IMR-90 (cell line): ENCODE measurements around the gene PIK3IP1.

Experiments used
- CTCF ChIP-seq: conservative IDR thresholded peaks from 2 replicates; pipeline ENCODE4 v1.5.1; 2012; ENCODE audit warnings: mild to moderate bottlenecking, low read depth, low read length, improper control_type of control experiment
- POLR2A ChIP-seq: IDR thresholded peaks from 2 replicates; pipeline ENCODE4 v1.6.1; 2012; ENCODE audit warnings: mild to moderate bottlenecking, low read depth, low read length
- TF ChIP-seq, protein P1 (sequence below): fragments of 150-350 bp; IDR thresholded peaks from 2 replicates; pipeline ENCODE4 v1.6.1; 2017; ENCODE audit warnings: mild to moderate bottlenecking, antibody characterized with exemption, low read length, low read depth

DNA sequence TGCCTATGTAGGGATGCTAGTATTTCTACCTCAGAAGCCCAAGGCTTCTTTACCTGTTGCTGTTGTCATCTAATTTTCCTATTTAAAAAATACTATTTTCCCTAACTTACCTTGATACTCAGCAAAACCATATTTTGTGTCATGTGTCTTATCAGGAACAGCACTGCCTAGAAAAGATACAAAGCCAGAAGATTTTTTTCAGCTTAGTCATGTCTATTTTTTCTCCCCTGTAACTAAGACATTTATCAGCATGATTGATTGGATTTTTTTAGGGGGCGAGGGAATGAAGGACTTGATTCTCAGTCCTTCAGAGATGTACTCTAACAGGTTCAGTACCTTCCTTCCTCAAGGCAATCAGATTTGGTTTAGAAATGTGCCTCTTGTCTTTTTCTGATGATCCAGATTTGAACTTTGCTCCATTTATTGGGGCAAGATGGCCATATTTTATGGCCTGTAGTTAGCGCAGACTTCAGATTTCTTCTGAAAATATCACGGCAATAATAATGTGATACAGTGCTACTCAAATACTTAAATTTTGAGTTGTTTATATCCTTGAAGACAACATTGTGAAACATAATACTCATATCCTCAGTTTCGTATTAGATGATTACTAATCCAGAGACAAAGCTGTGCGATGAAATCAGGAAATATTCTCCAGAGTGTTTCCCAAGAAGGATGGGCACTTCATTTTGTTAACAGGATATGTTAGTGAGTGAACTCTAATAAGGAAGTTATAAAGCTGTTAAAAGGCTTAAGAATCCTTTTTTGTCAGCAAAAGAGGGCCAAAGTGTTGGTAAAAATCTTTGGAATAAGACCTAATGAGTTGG is 3.8 kb upstream of the PIK3IP1 start:
- no peak for TF ChIP-seq CTCF
- no peak for TF ChIP-seq POLR2A
- TF ChIP-seq, protein P1, sequence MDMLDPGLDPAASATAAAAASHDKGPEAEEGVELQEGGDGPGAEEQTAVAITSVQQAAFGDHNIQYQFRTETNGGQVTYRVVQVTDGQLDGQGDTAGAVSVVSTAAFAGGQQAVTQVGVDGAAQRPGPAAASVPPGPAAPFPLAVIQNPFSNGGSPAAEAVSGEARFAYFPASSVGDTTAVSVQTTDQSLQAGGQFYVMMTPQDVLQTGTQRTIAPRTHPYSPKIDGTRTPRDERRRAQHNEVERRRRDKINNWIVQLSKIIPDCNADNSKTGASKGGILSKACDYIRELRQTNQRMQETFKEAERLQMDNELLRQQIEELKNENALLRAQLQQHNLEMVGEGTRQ, result no peak
